Uterus (tissue), 2 donors: ENCODE results near the gene C11orf97.

ENCODE experiments used
- CTCF ChIP-seq, 4 experiments: fragments of 200-600 bp in 2 of 4; fragments of 450-650 bp in 2 of 4; sonication (generic) in 2 of 4; IDR thresholded peaks; one replicate each; pipeline ENCODE4 v1.5.1; 2016 to 2019; ENCODE audit warnings: antibody characterized with exemption in 4 of 4, mild to moderate bottlenecking in 2 of 4, moderate library complexity in 1 of 4
- POLR2A ChIP-seq, 2 donors: fragments of 450-650 bp; IDR thresholded peaks; one replicate each; pipeline ENCODE4 v1.6.1; 2016; ENCODE audit warnings: antibody characterized with exemption in 2 of 2, mild to moderate bottlenecking in 1 of 2, moderate library complexity in 1 of 2

GRCh38 chr11:94563176-94563847, 51.1 kb downstream of the C11orf97 start:
- peak in 3 of 4 experiments; percentile 25 to 38 (median 30) for TF ChIP-seq CTCF (IDR thresholded peaks at IDR 0.05)
- no peak for TF ChIP-seq POLR2A (IDR thresholded peaks at IDR 0.05)
